ENCODE results near the gene SMIM27. TPM values are rescaled to one million over a fixed set of nuclear protein-coding genes. Genes with fewer than 3 reads are reported as not detected.

Gene SMIM27
- total and polyA plus RNA-seq, 4 experiments from 2014 or later: 32.1 to 115 (median 40.1) TPM

DNA sequence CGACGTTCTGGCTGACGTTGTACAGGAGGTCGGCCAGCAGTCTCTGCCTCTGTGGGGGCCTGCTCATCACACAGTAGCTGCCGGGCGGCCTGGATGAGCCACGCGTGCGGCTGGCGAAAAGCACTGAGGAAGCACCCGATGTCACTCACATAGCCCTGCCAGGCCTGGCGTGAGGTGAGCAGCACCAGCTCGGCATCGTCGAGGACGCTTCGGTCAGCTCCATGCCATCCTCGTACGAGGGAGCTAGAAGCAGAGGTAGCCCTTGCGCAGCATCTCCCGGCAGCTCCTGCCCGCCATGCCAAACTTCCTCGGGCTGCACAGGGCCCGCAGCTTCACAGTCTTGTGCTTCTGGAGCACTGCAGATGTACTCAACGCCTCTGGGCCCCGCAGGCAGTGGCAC is 14.6 kb downstream of the SMIM27 start:
- Histone ChIP-seq H3K27me3 (ENCODE audit: insufficient read depth, low read length) (no peaks in the 10 kb centered on the region), H3K36me3 (ENCODE audit: insufficient read depth, low read length) (peaks cover 12% of the 10 kb centered on the region), H3K27ac (ENCODE audit: low read depth, low read length) (no peak overlapping the region), H3K4me1 (ENCODE audit: insufficient read depth, low read length) (peaks cover 6% of the 10 kb centered on the region), H3K9me3 (ENCODE audit: control insufficient read depth in 1 of 2, low read length in 2 of 2) (no peaks in the 10 kb centered on the region), H3K4me3 (ENCODE audit: low read length in 2 of 2) (no peak overlapping the region)
- peaks cover 14 to 24% (median 16%) of the 10 kb centered on the region in 4 donors for H3K4me1 Mint-ChIP-seq
- H3K27me3 Mint-ChIP-seq: no peaks in the 10 kb centered on the region
- peaks cover 0 to 2% (median 0%) of the 10 kb centered on the region in 8 donors for H3K9me3 Mint-ChIP-seq
- no peak for DNase-seq
- H3K27ac Mint-ChIP-seq: no peak overlapping the region
- CTCF ChIA-PET (ENCODE audit: partially characterized antibody): interaction anchor here (1.0 to 4.7 kb wide), 4 partner anchors 10 to 188 kb away, joined by 3 to 25 read pairs (median 4); no protein-coding TSS in a partner anchor
- no peak overlapping the region for H3K4me3 Mint-ChIP-seq
- POLR2A ChIA-PET (ENCODE audit: partially characterized antibody): no interaction called here
- intact Hi-C loops (cut with micrococcal nuclease): no loop called here
- H3K36me3 Mint-ChIP-seq: peaks cover 22 to 52% of the 10 kb centered on the region in 2 donors

DNA sequence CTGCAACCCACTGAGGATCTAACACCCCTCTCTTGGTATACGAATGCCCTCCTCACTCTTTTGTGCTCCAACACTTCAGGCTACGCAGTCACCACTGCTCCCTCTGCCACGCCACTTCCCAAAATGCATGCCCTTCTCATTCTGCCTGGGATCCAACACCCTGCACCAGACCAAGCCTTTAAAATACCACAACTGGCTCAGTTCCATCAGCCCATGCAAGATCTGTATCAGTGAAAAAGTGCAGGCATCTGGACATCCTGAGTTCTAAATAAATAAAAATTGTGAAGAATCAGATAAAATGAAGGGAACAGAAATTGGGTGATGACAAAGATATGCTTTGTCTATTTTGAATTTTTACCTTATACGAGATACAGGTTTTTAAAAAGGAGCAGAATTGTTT is 18.1 kb downstream of the SMIM27 start:
- peaks cover 12% of the 10 kb centered on the region for H3K36me3 ChIP-seq (ENCODE audit: insufficient read depth, low read length)
- H3K27ac ChIP-seq (ENCODE audit: low read depth, low read length): no peak overlapping the region
- H3K27me3 ChIP-seq (ENCODE audit: insufficient read depth, low read length): no peaks in the 10 kb centered on the region
- no peak overlapping the region for H3K4me3 ChIP-seq (ENCODE audit: low read length in 2 of 2)
- Mint-ChIP-seq H3K36me3 (peaks cover 22 to 50% of the 10 kb centered on the region in 2 donors), H3K27me3 (no peaks in the 10 kb centered on the region), H3K4me1 (peaks cover 19 to 44% (median 27%) of the 10 kb centered on the region in 4 donors), H3K9me3 (peaks cover 0 to 4% (median 0%) of the 10 kb centered on the region in 8 donors), H3K27ac (peak overlapping the region in 3 of 7 donors; percentile 15 to 78 (median 17)), H3K4me3 (peak overlapping the region in 1 of 8 donors; percentile 14)
- no peak for DNase-seq
- ChIA-PET CTCF (ENCODE audit: partially characterized antibody) (no interaction called here), POLR2A (ENCODE audit: partially characterized antibody) (no interaction called here)
- intact Hi-C loops (cut with micrococcal nuclease): loop anchor here (5.0 kb wide), 1 partner anchor 597 kb away; the partner anchor contains the start of gene B4GALT1
- H3K9me3 ChIP-seq (ENCODE audit: control insufficient read depth in 1 of 2, low read length in 2 of 2): no peaks in the 10 kb centered on the region
- H3K4me1 ChIP-seq (ENCODE audit: insufficient read depth, low read length): peaks cover 17% of the 10 kb centered on the region

DNA sequence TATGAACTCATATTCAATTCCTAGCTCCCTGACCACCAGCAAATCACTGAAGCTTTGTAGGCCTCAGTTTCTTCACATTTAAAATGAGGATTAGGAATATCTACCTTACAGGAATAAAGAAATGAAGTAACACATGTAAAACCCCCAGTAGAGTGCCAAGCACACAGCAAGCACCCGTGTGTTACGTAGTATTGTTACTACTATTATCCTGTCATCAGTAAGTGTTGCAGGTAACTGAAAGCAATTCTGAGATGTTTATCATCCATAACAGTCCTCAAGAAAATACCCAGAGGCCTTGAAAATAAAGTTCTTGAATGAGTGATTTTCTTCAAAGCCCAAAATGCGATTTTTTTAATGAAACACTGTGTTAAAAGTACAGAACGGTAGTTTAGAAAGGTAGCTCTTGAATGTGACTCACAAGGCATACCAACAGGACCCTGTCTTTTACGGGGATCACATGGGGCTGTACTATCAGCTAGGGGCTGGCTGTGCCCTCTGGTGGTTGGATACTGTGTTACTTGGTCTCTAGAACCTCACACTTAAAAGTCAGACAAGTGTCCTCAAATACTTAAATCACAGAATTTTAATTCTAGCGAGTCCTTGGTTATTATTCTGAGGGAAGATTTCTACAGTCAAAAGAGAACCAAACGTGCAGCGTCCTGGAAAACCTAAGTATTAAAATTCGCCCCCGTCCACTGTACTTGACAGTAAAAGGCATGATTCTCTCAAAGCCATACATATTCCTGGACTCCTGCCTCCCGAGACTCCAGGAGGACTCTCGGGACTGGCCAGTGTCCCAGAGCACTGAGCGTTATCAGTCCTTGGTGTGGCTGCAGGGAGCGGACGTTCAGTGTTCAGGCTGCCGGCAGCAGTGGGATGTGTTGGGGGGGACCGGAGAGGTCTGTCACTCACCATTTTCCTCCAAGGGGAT is 20.1 kb downstream of the SMIM27 start:
- peaks cover 15 to 34% of the 10 kb centered on the region in 2 donors for H3K36me3 Mint-ChIP-seq
- peaks cover 19 to 39% (median 26%) of the 10 kb centered on the region in 4 donors for H3K4me1 Mint-ChIP-seq
- Histone ChIP-seq H3K4me1 (ENCODE audit: insufficient read depth, low read length) (peaks cover 17% of the 10 kb centered on the region), H3K4me3 (ENCODE audit: low read length in 2 of 2) (peak overlapping the region; percentile 77 to 95), H3K27ac (ENCODE audit: low read depth, low read length) (peak overlapping the region; percentile 83), H3K36me3 (ENCODE audit: insufficient read depth, low read length) (peaks cover 5% of the 10 kb centered on the region), H3K9me3 (ENCODE audit: control insufficient read depth in 1 of 2, low read length in 2 of 2) (no peaks in the 10 kb centered on the region), H3K27me3 (ENCODE audit: insufficient read depth, low read length) (no peaks in the 10 kb centered on the region)
- H3K9me3 Mint-ChIP-seq: peaks cover 0 to 3% (median 0%) of the 10 kb centered on the region in 8 donors
- H3K27me3 Mint-ChIP-seq: peaks cover 0 to 1% of the 10 kb centered on the region in 2 donors
- peak overlapping the region; percentile 99 to 100 (median 99) for H3K4me3 Mint-ChIP-seq
- ChIA-PET CTCF (ENCODE audit: partially characterized antibody) (interaction anchor here (0.6 to 15.9 kb wide), 19 partner anchors 9 to 195 kb away, joined by 3 to 659 read pairs (median 5); partner anchors contain the start of genes ACO1, RIGI, SMIM27 and TOPORS), POLR2A (ENCODE audit: partially characterized antibody) (interaction anchor here (0.9 to 4.0 kb wide), 10 partner anchors 13 to 453 kb away, joined by 3 to 69 read pairs (median 6); partner anchors contain the start of genes ACO1, DNAJA1, RIGI and SMIM27)
- peak overlapping the region; percentile 96 to 100 (median 99) for H3K27ac Mint-ChIP-seq
- intact Hi-C loops (cut with micrococcal nuclease): loop anchor here (1.0 to 5.0 kb wide), 4 partner anchors 139 to 595 kb away; partner anchors contain the start of genes ACO1 and B4GALT1
- DNase-seq: peak; percentile 74 to 89 (median 80)

DNA sequence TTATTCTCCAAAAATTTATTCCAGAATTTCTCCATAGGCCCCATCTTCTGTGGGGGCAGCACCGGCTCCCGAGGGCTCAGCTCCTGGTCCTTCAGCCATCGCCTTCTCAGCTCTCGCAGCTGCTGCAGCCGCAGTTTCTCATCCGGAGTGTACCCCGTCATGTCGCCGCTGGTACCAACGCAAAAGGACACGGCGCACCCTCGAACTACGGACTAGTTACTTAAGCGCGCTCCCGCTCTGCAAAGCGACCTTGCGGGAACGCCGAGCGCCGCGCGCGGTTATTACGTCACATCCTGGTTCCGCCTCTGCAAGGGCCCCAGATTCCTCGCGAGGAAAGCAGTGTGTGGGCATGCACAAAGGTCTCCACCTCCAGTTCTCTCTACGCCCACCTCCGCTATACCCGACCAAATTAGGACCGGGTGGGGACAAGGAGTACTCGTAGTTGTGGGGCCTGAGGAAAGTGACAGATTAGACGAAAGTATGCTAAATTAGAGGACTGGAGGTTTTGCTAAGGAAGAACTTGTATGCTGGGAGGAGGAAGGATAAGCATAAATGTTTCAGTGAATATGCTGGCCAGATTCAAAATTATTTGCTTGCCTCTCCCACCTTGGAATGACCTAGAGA is 20.9 kb downstream of the SMIM27 start, which contains the start of gene NDUFB6:
Gene NDUFB6 (minus strand): TSS at position 260 of the 624 bp plus-strand sequence. CDS start 99 bp downstream, at position 161.
- ChIA-PET CTCF (ENCODE audit: partially characterized antibody) (interaction anchor here (1.1 to 15.9 kb wide), 11 partner anchors 8 to 196 kb away, joined by 4 to 659 read pairs (median 12); partner anchors contain the start of genes ACO1, RIGI, SMIM27 and TOPORS), POLR2A (ENCODE audit: partially characterized antibody) (interaction anchor here (0.6 to 4.0 kb wide), 10 partner anchors 9 to 452 kb away, joined by 3 to 69 read pairs (median 6); partner anchors contain the start of genes ACO1, DNAJA1, RIGI and SMIM27)
- Histone ChIP-seq H3K27me3 (ENCODE audit: insufficient read depth, low read length) (no peaks in the 10 kb centered on the region), H3K4me3 (ENCODE audit: low read length in 2 of 2) (peak within 1 kb of the TSS; percentile 77 to 95), H3K27ac (ENCODE audit: low read depth, low read length) (peak within 1 kb of the TSS; percentile 83), H3K9me3 (ENCODE audit: control insufficient read depth in 1 of 2, low read length in 2 of 2) (no peaks in the 10 kb centered on the region), H3K36me3 (ENCODE audit: insufficient read depth, low read length) (peaks cover 1% of the 10 kb centered on the region), H3K4me1 (ENCODE audit: insufficient read depth, low read length) (peaks cover 17% of the 10 kb centered on the region)
- peaks cover 19 to 39% (median 26%) of the 10 kb centered on the region in 4 donors for H3K4me1 Mint-ChIP-seq
- DNase-seq: peak; percentile 92 to 97 (median 94)
- peaks cover 1 to 2% of the 10 kb centered on the region in 2 donors for H3K27me3 Mint-ChIP-seq
- intact Hi-C loops (cut with micrococcal nuclease): loop anchor here (1.0 to 5.0 kb wide), 7 partner anchors 21 to 594 kb away; partner anchors contain the start of genes ACO1, APTX, B4GALT1 and RIGI
- H3K9me3 Mint-ChIP-seq: peaks cover 0 to 3% (median 0%) of the 10 kb centered on the region in 8 donors
- H3K4me3 Mint-ChIP-seq: peak within 1 kb of the TSS; percentile 99 to 100 (median 99)
- H3K36me3 Mint-ChIP-seq: peaks cover 9 to 26% of the 10 kb centered on the region in 2 donors
- H3K27ac Mint-ChIP-seq: peak within 1 kb of the TSS; percentile 96 to 100 (median 99)

DNA sequence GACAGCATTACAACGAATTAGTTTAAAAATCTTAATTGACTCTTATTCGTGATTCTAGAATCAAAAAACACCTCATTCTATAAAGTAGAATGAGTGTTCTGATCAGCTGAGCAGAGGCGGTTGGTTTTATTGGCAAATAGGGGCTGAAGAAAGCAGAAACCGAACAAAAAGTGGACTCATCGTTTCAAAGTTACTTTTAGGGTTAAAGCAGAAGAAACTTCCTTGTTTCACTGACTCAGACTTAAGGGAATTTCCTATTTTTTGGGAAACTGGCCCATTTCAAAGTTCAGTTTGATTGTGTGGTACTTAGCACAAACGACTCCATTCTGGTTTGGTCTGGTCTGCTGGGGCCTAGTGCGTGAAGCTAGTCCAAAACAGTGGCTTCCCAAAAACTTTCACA is 21.7 kb downstream of the SMIM27 start:
- peaks cover 0 to 3% (median 0%) of the 10 kb centered on the region in 8 donors for H3K9me3 Mint-ChIP-seq
- H3K9me3 ChIP-seq (ENCODE audit: control insufficient read depth in 1 of 2, low read length in 2 of 2): no peaks in the 10 kb centered on the region
- peaks cover 19 to 39% (median 26%) of the 10 kb centered on the region in 4 donors for H3K4me1 Mint-ChIP-seq
- H3K4me3 ChIP-seq (ENCODE audit: low read length in 2 of 2): no peak overlapping the region
- H3K36me3 ChIP-seq (ENCODE audit: insufficient read depth, low read length): no peaks in the 10 kb centered on the region
- peak overlapping the region in 6 of 8 donors; percentile 99 to 100 (median 99) for H3K4me3 Mint-ChIP-seq
- H3K4me1 ChIP-seq (ENCODE audit: insufficient read depth, low read length): peaks cover 17% of the 10 kb centered on the region
- POLR2A ChIA-PET (ENCODE audit: partially characterized antibody): interaction anchor here (0.6 to 4.0 kb wide), 7 partner anchors 10 to 451 kb away, joined by 3 to 69 read pairs (median 29); partner anchors contain the start of genes ACO1, DNAJA1, RIGI and SMIM27
- intact Hi-C loops (cut with micrococcal nuclease): loop anchor here (1.0 to 5.0 kb wide), 5 partner anchors 22 to 593 kb away; partner anchors contain the start of genes APTX, B4GALT1, RIGI and SMIM27
- CTCF ChIA-PET (ENCODE audit: partially characterized antibody): interaction anchor here (1.0 to 15.9 kb wide), 8 partner anchors 13 to 398 kb away, joined by 3 to 659 read pairs (median 14); partner anchors contain the start of genes ACO1, RIGI, SMIM27 and TOPORS
- H3K27me3 ChIP-seq (ENCODE audit: insufficient read depth, low read length): no peaks in the 10 kb centered on the region
- H3K27ac Mint-ChIP-seq: peak overlapping the region; percentile 96 to 100 (median 99)
- peaks cover 1 to 2% of the 10 kb centered on the region in 2 donors for H3K27me3 Mint-ChIP-seq
- H3K27ac ChIP-seq (ENCODE audit: low read depth, low read length): peak overlapping the region; percentile 83
- H3K36me3 Mint-ChIP-seq: peaks cover 5 to 21% of the 10 kb centered on the region in 2 donors
- DNase-seq: no peak

DNA sequence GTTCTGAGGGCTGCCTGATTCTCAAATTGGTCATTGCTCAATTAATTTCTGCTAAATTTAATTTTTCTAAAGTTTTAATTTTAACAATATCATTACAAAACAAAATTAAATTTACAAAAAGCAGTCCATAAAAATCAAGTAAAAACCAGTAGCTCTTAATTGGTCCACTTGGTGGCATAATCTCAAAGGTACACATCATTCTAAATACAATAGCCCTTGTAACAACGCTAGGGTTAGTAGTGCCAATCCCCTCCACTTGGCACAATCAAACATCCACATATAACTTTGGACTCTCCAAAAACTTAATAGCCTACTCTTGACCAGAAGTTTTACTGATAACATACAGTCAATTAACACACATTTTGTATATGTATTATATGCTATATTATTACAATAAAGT is 22.7 kb downstream of the SMIM27 start:
- ChIA-PET POLR2A (ENCODE audit: partially characterized antibody) (interaction anchor here (3.6 to 4.0 kb wide), 3 partner anchors 24 to 196 kb away, joined by 35 to 69 read pairs (median 48); partner anchors contain the start of genes ACO1, SMIM27 and TOPORS), CTCF (ENCODE audit: partially characterized antibody) (interaction anchor here (1.0 to 15.9 kb wide), 6 partner anchors 12 to 397 kb away, joined by 3 to 659 read pairs (median 24); partner anchors contain the start of genes ACO1, SMIM27 and TOPORS)
- DNase-seq: no peak
- H3K27me3 Mint-ChIP-seq: peaks cover 2 to 5% of the 10 kb centered on the region in 2 donors
- Histone ChIP-seq H3K36me3 (ENCODE audit: insufficient read depth, low read length) (no peaks in the 10 kb centered on the region), H3K4me1 (ENCODE audit: insufficient read depth, low read length) (peaks cover 17% of the 10 kb centered on the region), H3K27ac (ENCODE audit: low read depth, low read length) (no peak overlapping the region), H3K9me3 (ENCODE audit: control insufficient read depth in 1 of 2, low read length in 2 of 2) (no peaks in the 10 kb centered on the region), H3K27me3 (ENCODE audit: insufficient read depth, low read length) (no peaks in the 10 kb centered on the region), H3K4me3 (ENCODE audit: low read length in 2 of 2) (no peak overlapping the region)
- H3K9me3 Mint-ChIP-seq: peaks cover 0 to 3% (median 0%) of the 10 kb centered on the region in 8 donors
- no peak overlapping the region for H3K4me3 Mint-ChIP-seq
- intact Hi-C loops (cut with micrococcal nuclease): loop anchor here (5.0 kb wide), 1 partner anchor 592 kb away; the partner anchor contains the start of gene B4GALT1
- peaks cover 19 to 37% (median 28%) of the 10 kb centered on the region in 4 donors for H3K4me1 Mint-ChIP-seq
- peaks cover 4 to 16% of the 10 kb centered on the region in 2 donors for H3K36me3 Mint-ChIP-seq
- H3K27ac Mint-ChIP-seq: no peak overlapping the region
